Fibroblast of lung (primary cell): ENCODE data around the gene RXRA. TPM values are rescaled to one million over a fixed set of nuclear protein-coding genes. Genes with fewer than 3 reads are reported as not detected.

ENCODE experiments used
- DNase-seq, 2 donors: peaks; one replicate each; pipeline versions ENCODE4 v3.0.0 to v3.0.0-alpha.2; 2010; ENCODE audit warnings: low read depth in 2 of 2
- H2AFZ ChIP-seq: 2 replicates; pipeline ENCODE4 v1.5.1; 2012; ENCODE audit warnings: low read length, control low read depth, inconsistent platforms
- H3K27ac ChIP-seq: 2 replicates; pipeline ENCODE4 v1.5.1; 2011; ENCODE audit warnings: low read length, control low read depth; ENCODE audit not compliant: insufficient read depth
- H3K27me3 ChIP-seq: 2 replicates; pipeline ENCODE4 v1.5.1; 2011; ENCODE audit warnings: mild to moderate bottlenecking, low read length; ENCODE audit not compliant: control insufficient read depth, insufficient read depth
- H3K36me3 ChIP-seq: 2 replicates; pipeline ENCODE4 v1.5.1; 2011; ENCODE audit warnings: low read length; ENCODE audit not compliant: control insufficient read depth, insufficient read depth
- H3K4me1 ChIP-seq: 2 replicates; pipeline ENCODE4 v1.5.1; 2011; ENCODE audit warnings: low read length; ENCODE audit not compliant: control insufficient read depth, insufficient read depth; ENCODE audit errors: extremely low read depth
- H3K4me2 ChIP-seq: 2 replicates; pipeline ENCODE4 v1.5.1; 2011; ENCODE audit warnings: low read length, control low read depth; ENCODE audit not compliant: insufficient read depth; ENCODE audit errors: extremely low read depth
- H3K4me3 ChIP-seq, 4 experiments: fragments of 200-600 bp in 1 of 4; sonication (generic) in 1 of 4; replicated peaks in 1 of 4; 2 replicates each; pipeline ENCODE4 v1.5.1; 2011 to 2016; ENCODE audit warnings: low read length in 4 of 4, low read depth in 3 of 4, mild to moderate bottlenecking in 3 of 4, control low read depth in 2 of 4, inconsistent platforms in 1 of 4, mixed read lengths in 1 of 4; ENCODE audit not compliant: insufficient read depth in 1 of 4; ENCODE audit errors: control extremely low read depth in 1 of 4
- H3K79me2 ChIP-seq: 2 replicates; pipeline ENCODE4 v1.5.1; 2012; ENCODE audit warnings: mild to moderate bottlenecking, low read length, inconsistent platforms; ENCODE audit not compliant: control insufficient read depth, insufficient read depth
- H3K9ac ChIP-seq: 2 replicates; pipeline ENCODE4 v1.5.1; 2011; ENCODE audit warnings: mild to moderate bottlenecking, low read length, control low read depth; ENCODE audit not compliant: insufficient read depth
- H3K9me3 ChIP-seq: 2 replicates; pipeline ENCODE4 v1.5.1; 2012; ENCODE audit warnings: low read depth, low read length; ENCODE audit not compliant: control insufficient read depth, insufficient read depth
- H4K20me1 ChIP-seq: 2 replicates; pipeline ENCODE4 v1.5.1; 2011; ENCODE audit warnings: low read length; ENCODE audit not compliant: control insufficient read depth, insufficient read depth; ENCODE audit errors: extremely low read depth
- EZH2 ChIP-seq: IDR thresholded peaks from 2 replicates; pipeline ENCODE4 v1.5.1; 2012; ENCODE audit warnings: low read length, control low read depth, mild to moderate bottlenecking; ENCODE audit errors: missing control alignments
- polyA plus RNA-seq, 2 donors: library from polyadenylated mRNA; depleted of rRNA in 1 of 2; stranded (reverse) in 1 of 2; unstranded in 1 of 2; fragments of >200 nt; gene quantifications; 2 replicates each; pipeline ENCODE4 v1.2.1, GENCODE V29; 2011 to 2012; ENCODE audit warnings: missing spikeins in 1 of 2
- total RNA-seq: library from RNA; depleted of rRNA; stranded (reverse); fragments of >200 nt; gene quantifications from 2 replicates; pipeline ENCODE4 v1.2.1, GENCODE V29; 2014
- TF ChIP-seq, protein P1 (sequence below), 2 donors: IDR thresholded peaks in 1 of 2; conservative IDR thresholded peaks in 1 of 2; 1 replicate in 1 of 2; 2 replicates in 1 of 2; pipeline ENCODE4 v1.5.1; 2011 to 2012; ENCODE audit warnings: low read length in 2 of 2, control low read depth in 1 of 2, inconsistent platforms in 1 of 2, low read depth in 1 of 2, mild to moderate bottlenecking in 1 of 2

The RXRA gene
- total and polyA plus RNA-seq, 2 donors (not counting 1 experiment from before 2014, with no cell fraction given) = 13.3 to 14.9 TPM

DNA sequence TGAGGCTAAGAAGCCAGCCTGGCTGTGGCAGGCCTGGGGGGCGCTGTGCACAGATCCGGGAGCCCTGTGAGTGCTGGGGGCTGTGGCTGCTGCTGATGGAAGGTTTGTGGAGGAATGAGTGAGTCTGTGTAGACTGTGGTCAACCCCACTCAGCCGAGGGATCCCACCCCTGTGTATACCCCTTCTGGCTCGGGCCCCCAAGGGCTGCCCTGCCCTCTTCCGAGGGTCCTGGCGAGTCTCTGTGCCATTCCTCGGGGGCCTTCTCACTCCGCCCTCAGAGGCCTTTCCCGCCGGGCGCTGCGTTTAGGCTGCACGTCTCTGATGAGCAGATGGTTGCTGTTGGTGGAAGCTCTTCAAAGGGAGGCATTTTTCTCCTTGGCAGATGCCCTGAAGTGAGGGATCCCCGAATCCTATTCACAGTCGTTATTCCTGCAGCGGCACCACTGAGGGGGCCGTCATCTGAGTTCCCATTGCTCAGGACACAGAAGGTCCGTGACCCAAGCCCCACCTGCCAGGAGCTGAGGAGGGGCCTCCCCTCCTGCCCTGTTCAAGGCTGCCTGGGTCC, 94.1 kb downstream of the RXRA start:
- Histone ChIP-seq H3K36me3 (peaks cover 11% of the 10 kb centered on the region), H3K4me1 (no peaks in the 10 kb centered on the region), H4K20me1 (no peaks in the 10 kb centered on the region), H3K27me3 (no peaks in the 10 kb centered on the region), H3K9ac (no peak overlapping the region), H3K4me3 (no peak overlapping the region), H3K27ac (no peak overlapping the region), H3K79me2 (no peaks in the 10 kb centered on the region), H2AFZ (no peak overlapping the region), H3K9me3 (no peaks in the 10 kb centered on the region), H3K4me2 (no peak overlapping the region)
- TF ChIP-seq EZH2 = no peak
- TF ChIP-seq, protein P1, sequence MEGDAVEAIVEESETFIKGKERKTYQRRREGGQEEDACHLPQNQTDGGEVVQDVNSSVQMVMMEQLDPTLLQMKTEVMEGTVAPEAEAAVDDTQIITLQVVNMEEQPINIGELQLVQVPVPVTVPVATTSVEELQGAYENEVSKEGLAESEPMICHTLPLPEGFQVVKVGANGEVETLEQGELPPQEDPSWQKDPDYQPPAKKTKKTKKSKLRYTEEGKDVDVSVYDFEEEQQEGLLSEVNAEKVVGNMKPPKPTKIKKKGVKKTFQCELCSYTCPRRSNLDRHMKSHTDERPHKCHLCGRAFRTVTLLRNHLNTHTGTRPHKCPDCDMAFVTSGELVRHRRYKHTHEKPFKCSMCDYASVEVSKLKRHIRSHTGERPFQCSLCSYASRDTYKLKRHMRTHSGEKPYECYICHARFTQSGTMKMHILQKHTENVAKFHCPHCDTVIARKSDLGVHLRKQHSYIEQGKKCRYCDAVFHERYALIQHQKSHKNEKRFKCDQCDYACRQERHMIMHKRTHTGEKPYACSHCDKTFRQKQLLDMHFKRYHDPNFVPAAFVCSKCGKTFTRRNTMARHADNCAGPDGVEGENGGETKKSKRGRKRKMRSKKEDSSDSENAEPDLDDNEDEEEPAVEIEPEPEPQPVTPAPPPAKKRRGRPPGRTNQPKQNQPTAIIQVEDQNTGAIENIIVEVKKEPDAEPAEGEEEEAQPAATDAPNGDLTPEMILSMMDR (conservative IDR thresholded peaks at IDR 0.05 in 1 of 2, IDR thresholded peaks at IDR 0.05 in 1 of 2; ENCODE audit: low read depth in 1 of 2, low read length in 2 of 2) = no peak
- no peak for DNase-seq

DNA sequence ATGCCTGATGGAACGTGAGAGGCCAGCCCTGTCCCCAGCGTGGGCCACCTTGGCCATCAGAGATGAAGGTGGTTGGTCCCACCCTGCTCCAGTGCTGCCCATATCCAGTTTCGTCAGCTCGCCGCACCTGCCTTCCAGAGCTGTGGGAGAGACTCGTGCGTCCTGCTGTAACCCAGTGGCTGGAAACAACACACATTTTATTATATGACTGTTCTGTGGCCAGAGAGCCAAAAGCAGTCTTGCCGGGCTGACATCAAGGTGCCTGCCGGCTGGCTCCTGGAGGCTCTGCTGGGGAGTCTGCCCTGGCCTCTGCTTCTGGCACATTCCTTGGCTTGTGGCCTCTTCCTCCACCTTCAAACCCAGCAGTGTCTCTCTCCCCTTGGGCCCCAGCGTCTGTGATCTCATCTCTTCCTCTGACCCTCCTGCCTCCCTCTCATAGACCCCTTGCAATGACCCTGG, 94.7 kb downstream of the RXRA start:
- no peaks in the 10 kb centered on the region for H4K20me1 ChIP-seq
- no peak for TF ChIP-seq EZH2
- TF ChIP-seq, protein P1 (conservative IDR thresholded peaks at IDR 0.05 in 1 of 2, IDR thresholded peaks at IDR 0.05 in 1 of 2; ENCODE audit: low read depth in 1 of 2, low read length in 2 of 2) = no peak
- H3K27ac ChIP-seq = no peak overlapping the region
- peaks cover 11% of the 10 kb centered on the region for H3K36me3 ChIP-seq
- no peaks in the 10 kb centered on the region for H3K4me1 ChIP-seq
- no peak overlapping the region for H3K4me2 ChIP-seq
- H3K4me3 ChIP-seq = no peak overlapping the region
- H3K9ac ChIP-seq = no peak overlapping the region
- H3K9me3 ChIP-seq = no peaks in the 10 kb centered on the region
- H2AFZ ChIP-seq = no peak overlapping the region
- no peaks in the 10 kb centered on the region for H3K27me3 ChIP-seq
- DNase-seq = no peak
- no peaks in the 10 kb centered on the region for H3K79me2 ChIP-seq

DNA sequence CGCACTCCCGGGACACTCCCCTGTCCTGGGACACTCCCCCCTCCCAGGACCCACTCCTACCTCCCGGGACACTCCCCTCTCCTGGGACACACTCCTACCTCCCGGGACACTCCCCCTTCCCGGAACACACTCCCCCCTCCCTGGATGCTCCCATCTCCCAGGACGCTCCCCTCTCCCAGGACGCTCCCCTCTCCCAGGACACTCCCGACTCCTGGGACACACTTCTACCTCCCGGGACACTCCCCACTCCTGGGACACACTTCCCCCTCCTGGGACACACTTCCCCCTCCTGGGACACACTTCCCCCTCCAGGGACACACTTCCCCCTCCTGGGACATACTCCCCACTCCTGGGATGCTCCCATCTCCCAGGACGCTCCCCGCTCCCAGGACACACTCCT, 95.6 kb downstream of the RXRA start:
- Histone ChIP-seq H3K36me3 (peaks cover 11% of the 10 kb centered on the region), H3K27ac (no peak overlapping the region), H3K4me3 (no peak overlapping the region), H4K20me1 (no peaks in the 10 kb centered on the region), H3K4me2 (no peak overlapping the region), H2AFZ (no peak overlapping the region), H3K4me1 (no peaks in the 10 kb centered on the region), H3K27me3 (no peaks in the 10 kb centered on the region), H3K79me2 (no peaks in the 10 kb centered on the region), H3K9ac (no peak overlapping the region), H3K9me3 (no peaks in the 10 kb centered on the region)
- no peak for DNase-seq
- no peak for TF ChIP-seq EZH2
